Osteocyte (in vitro differentiated cells): ENCODE results near the gene NPAS2. TPM values are rescaled to one million over a fixed set of nuclear protein-coding genes. Genes with fewer than 3 reads are reported as not detected.

Experiments
- DNase-seq: peaks from one replicate; pipeline ENCODE4 v3.0.0; 2021; ENCODE audit warnings: mixed read lengths; ENCODE audit not compliant: unreplicated experiment; ENCODE audit errors: extremely low spot score
- H3K27ac Mint-ChIP-seq: one replicate; pipeline ENCODE4 v1.8.0; 2021; ENCODE audit warnings: mild to moderate bottlenecking, mixed read lengths; ENCODE audit not compliant: unreplicated experiment
- H3K27me3 Mint-ChIP-seq: one replicate; pipeline ENCODE4 v1.8.0; 2021; ENCODE audit warnings: mixed read lengths; ENCODE audit not compliant: unreplicated experiment
- H3K36me3 Mint-ChIP-seq: one replicate; pipeline ENCODE4 v1.8.0; 2021; ENCODE audit warnings: mixed read lengths; ENCODE audit not compliant: unreplicated experiment
- H3K4me1 Mint-ChIP-seq: one replicate; pipeline ENCODE4 v1.8.0; 2021; ENCODE audit warnings: mixed read lengths; ENCODE audit not compliant: unreplicated experiment
- H3K4me3 Mint-ChIP-seq: one replicate; pipeline ENCODE4 v1.8.0; 2021; ENCODE audit warnings: mild to moderate bottlenecking, moderate library complexity, mixed read lengths; ENCODE audit not compliant: unreplicated experiment
- H3K9me3 Mint-ChIP-seq: one replicate; pipeline ENCODE4 v1.8.0; 2021; ENCODE audit warnings: mixed read lengths; ENCODE audit not compliant: unreplicated experiment
- CTCF ChIP-seq: fragments of 200-600 bp; sonication (generic); IDR thresholded peaks from 2 replicates; pipeline ENCODE4 v1.5.0; 2021; ENCODE audit warnings: antibody characterized with exemption, mild to moderate bottlenecking, moderate library complexity
- total RNA-seq: library from RNA; stranded (reverse); gene quantifications from 2 replicates; pipeline ENCODE4 v1.2.1, GENCODE V29; 2021

The NPAS2 gene
- total RNA-seq, 1 donor from 2014 or later, result 16.6 TPM

- no peak for TF ChIP-seq CTCF
- DNase-seq, result no peak
- H3K9me3 Mint-ChIP-seq, result peaks cover 3% of the 10 kb centered on the region
- peaks cover 24% of the 10 kb centered on the region for H3K36me3 Mint-ChIP-seq
- no peak overlapping the region for H3K4me3 Mint-ChIP-seq
- H3K27ac Mint-ChIP-seq, result no peak overlapping the region
- H3K27me3 Mint-ChIP-seq, result peaks cover 6% of the 10 kb centered on the region
- H3K4me1 Mint-ChIP-seq, result peaks cover 34% of the 10 kb centered on the region
These were observed 85.3 kb downstream of the NPAS2 start for GRCh38 chr2:100905132-100905805.

- Mint-ChIP-seq H3K9me3 (no peaks in the 10 kb centered on the region), H3K27ac (no peak overlapping the region), H3K4me1 (peaks cover 34% of the 10 kb centered on the region), H3K27me3 (peaks cover 6% of the 10 kb centered on the region), H3K4me3 (no peak overlapping the region), H3K36me3 (peaks cover 19% of the 10 kb centered on the region)
- no peak for TF ChIP-seq CTCF
- DNase-seq, result no peak
These were observed 86.2 kb downstream of the NPAS2 start for GRCh38 chr2:100906131-100906530.

- no peak for TF ChIP-seq CTCF
- H3K36me3 Mint-ChIP-seq, result peaks cover 19% of the 10 kb centered on the region
- H3K4me1 Mint-ChIP-seq, result peaks cover 34% of the 10 kb centered on the region
- no peak overlapping the region for H3K27ac Mint-ChIP-seq
- DNase-seq, result no peak
- peaks cover 6% of the 10 kb centered on the region for H3K27me3 Mint-ChIP-seq
- H3K9me3 Mint-ChIP-seq, result no peaks in the 10 kb centered on the region
- no peak overlapping the region for H3K4me3 Mint-ChIP-seq
These were observed 86.7 kb downstream of the NPAS2 start for GRCh38 chr2:100906679-100907078.

- DNase-seq, result no peak
- Mint-ChIP-seq H3K27ac (no peak overlapping the region), H3K9me3 (no peaks in the 10 kb centered on the region), H3K27me3 (peaks cover 6% of the 10 kb centered on the region), H3K4me3 (no peak overlapping the region), H3K36me3 (peaks cover 20% of the 10 kb centered on the region), H3K4me1 (peaks cover 28% of the 10 kb centered on the region)
- TF ChIP-seq CTCF, result no peak
These were observed 87.9 kb downstream of the NPAS2 start for GRCh38 chr2:100907832-100908231.

- no peak for TF ChIP-seq CTCF
These were observed 89.7 kb downstream of the NPAS2 start for GRCh38 chr2:100909534-100910081.

More at GRCh38 chr2:100909534-100910081, 89.7 kb downstream of the NPAS2 start:
- peaks cover 8% of the 10 kb centered on the region for H3K27me3 Mint-ChIP-seq
- H3K27ac Mint-ChIP-seq, result no peak overlapping the region
- no peaks in the 10 kb centered on the region for H3K9me3 Mint-ChIP-seq
- no peak overlapping the region for H3K4me3 Mint-ChIP-seq
- no peak for DNase-seq
- peaks cover 10% of the 10 kb centered on the region for H3K4me1 Mint-ChIP-seq
- H3K36me3 Mint-ChIP-seq, result peaks cover 27% of the 10 kb centered on the region
